HepG2 (cell line): ENCODE data around the gene NTMT1. TPM values are rescaled to one million over a fixed set of nuclear protein-coding genes. Genes with fewer than 3 reads are reported as not detected.
A peak's percentile ranks its signal among the peaks of the same experiment; 100 is the strongest.

Experiments used
- CREM ChIP-seq, 2 experiments: sonication (generic) in 1 of 2; formaldehyde crosslinking in 1 of 2; IDR thresholded peaks; 2 replicates each; pipeline versions ENCODE4 v1.4.0 to v1.6.1; 2016 to 2020; ENCODE audit warnings: antibody characterized with exemption in 1 of 2, mild to moderate bottlenecking in 1 of 2, missing genetic modification reagents in 1 of 2
- HDAC1 ChIP-seq: sonication (generic); formaldehyde crosslinking; IDR thresholded peaks from 2 replicates; pipeline ENCODE4 v1.5.1; 2020; ENCODE audit warnings: mild to moderate bottlenecking, missing genetic modification reagents
- KDM5B ChIP-seq: sonication (generic); formaldehyde crosslinking; IDR thresholded peaks from 2 replicates; pipeline ENCODE4 v1.4.0; 2020; ENCODE audit warnings: missing genetic modification reagents, mild to moderate bottlenecking, borderline replicate concordance
- PAX8 ChIP-seq: sonication (generic); formaldehyde crosslinking; IDR thresholded peaks from 2 replicates; pipeline ENCODE4 v1.8.0; 2022; ENCODE audit warnings: mild to moderate bottlenecking, missing genetic modification reagents, borderline replicate concordance
- RXRB ChIP-seq: IDR thresholded peaks from 2 replicates; pipeline ENCODE4 v1.6.1; 2016; ENCODE audit warnings: borderline replicate concordance, missing genetic modification reagents, missing compliant biosample characterization
- STAG1 ChIP-seq: sonication (generic); formaldehyde crosslinking; IDR thresholded peaks from 2 replicates; pipeline ENCODE4 v1.4.0; 2020; ENCODE audit warnings: missing genetic modification reagents
- ZC3H4 ChIP-seq: sonication (generic); formaldehyde crosslinking; IDR thresholded peaks from 2 replicates; pipeline ENCODE4 v1.4.0; 2020; ENCODE audit warnings: missing genetic modification reagents, borderline replicate concordance
- ZFP90 ChIP-seq: sonication (generic); formaldehyde crosslinking; IDR thresholded peaks from 2 replicates; pipeline ENCODE4 v1.8.0; 2022; ENCODE audit warnings: missing genetic modification reagents, mild to moderate bottlenecking, inconsistent platforms, borderline replicate concordance
- ZFY ChIP-seq: sonication (generic); formaldehyde crosslinking; IDR thresholded peaks from 2 replicates; pipeline ENCODE4 v1.4.0; 2020; ENCODE audit warnings: missing genetic modification reagents
- ZIK1 ChIP-seq: sonication (generic); formaldehyde crosslinking; IDR thresholded peaks from 2 replicates; pipeline ENCODE4 v1.5.0; 2020; ENCODE audit warnings: mild to moderate bottlenecking, low read depth, missing genetic modification reagents, borderline replicate concordance
- ZNF143 ChIP-seq: sonication (generic); formaldehyde crosslinking; IDR thresholded peaks from 2 replicates; pipeline ENCODE4 v1.4.0; 2020; ENCODE audit warnings: missing genetic modification reagents
- ZNF263 ChIP-seq: sonication (generic); formaldehyde crosslinking; IDR thresholded peaks from 2 replicates; pipeline ENCODE4 v1.4.0; 2020; ENCODE audit warnings: missing genetic modification reagents
- ZNF687 ChIP-seq: sonication (generic); formaldehyde crosslinking; IDR thresholded peaks from 2 replicates; pipeline ENCODE4 v1.5.1; 2020; ENCODE audit warnings: mild to moderate bottlenecking, missing genetic modification reagents, moderate library complexity
- ZNF777 ChIP-seq: sonication (generic); formaldehyde crosslinking; IDR thresholded peaks from 2 replicates; pipeline ENCODE4 v1.4.0; 2020; ENCODE audit warnings: missing genetic modification reagents
- ZNF800 ChIP-seq: sonication (generic); formaldehyde crosslinking; IDR thresholded peaks from 2 replicates; pipeline ENCODE4 v1.4.0; 2020; ENCODE audit warnings: missing genetic modification reagents
- polyA plus RNA-seq, 8 experiments: library from polyadenylated mRNA; depleted of rRNA in 3 of 8; stranded (reverse) in 7 of 8; unstranded in 1 of 8; fragments of >200 nt; fragmentation: Illumina TruSeq in 4 of 8; extraction: Trizol in 4 of 8; gene quantifications; 2 replicates each; pipeline versions ENCODE4 v1.2.1 to v1.2.3, GENCODE V29; 2011 to 2016; ENCODE audit warnings: low read depth in 4 of 8, missing spikeins in 1 of 8, mixed read lengths in 1 of 8; ENCODE audit not compliant: insufficient read depth in 1 of 8
- total RNA-seq, 5 experiments: library from RNA; depleted of rRNA; stranded (reverse); fragments of >200 nt; fragmentation: Illumina TruSeq; extraction: Trizol; gene quantifications; 2 replicates each; pipeline ENCODE4 v1.2.3, GENCODE V29; 2016; ENCODE audit warnings: low read depth in 1 of 5
- TF ChIP-seq, protein P1 (sequence below): sonication (generic); formaldehyde crosslinking; IDR thresholded peaks from 2 replicates; pipeline ENCODE4 v1.4.0; 2020; ENCODE audit warnings: missing genetic modification reagents

Gene NTMT1
- total and polyA plus RNA-seq, 2 of the 13 experiments (the other 11 are each of a cell fraction or from before 2014, with no cell fraction given) = 49.1 to 53.8 TPM

GRCh38 chr9:129626625-129627284, 792 bp downstream of the NTMT1 start (continued):
- TF ChIP-seq PAX8 (CRISPR knock-in tag) (no peak), ZC3H4 (CRISPR knock-in tag) (peak; percentile 26; the same call in 1 of the 2 replicates), RXRB (CRISPR knock-in tag) (peak; percentile 38; the same call in 1 of the 2 replicates), KDM5B (CRISPR knock-in tag) (peak; percentile 37; the same call in 1 of the 2 replicates), ZNF687 (CRISPR knock-in tag) (peak; percentile 79), ZFP90 (CRISPR knock-in tag) (peak; percentile 42; the same call in 1 of the 2 replicates), ZNF800 (0 out of 2 replicates have a peak, but pooled peaks have one; percentile 23), ZFY (peak; percentile 46), STAG1 (CRISPR knock-in tag) (0 out of 2 replicates have a peak, but pooled peaks have one; percentile 7), HDAC1 (CRISPR knock-in tag) (peak; percentile 11; the same call in 1 of the 2 replicates), ZIK1 (CRISPR knock-in tag) (0 out of 2 replicates have a peak, but pooled peaks have one; percentile 13), ZNF777 (CRISPR knock-in tag) (0 out of 2 replicates have a peak, but pooled peaks have one; percentile 33), ZNF143 (CRISPR knock-in tag) (peak; percentile 71), CREM (IDR thresholded peaks at IDR 0.05) (peak; percentile 40; the same call in 1 of the 2 replicates), CREM (CRISPR knock-in tag; IDR thresholded peaks at IDR 0.05) (no peak), ZNF263 (CRISPR knock-in tag) (0 out of 2 replicates have a peak, but pooled peaks have one; percentile 44)
- TF ChIP-seq, protein P1, sequence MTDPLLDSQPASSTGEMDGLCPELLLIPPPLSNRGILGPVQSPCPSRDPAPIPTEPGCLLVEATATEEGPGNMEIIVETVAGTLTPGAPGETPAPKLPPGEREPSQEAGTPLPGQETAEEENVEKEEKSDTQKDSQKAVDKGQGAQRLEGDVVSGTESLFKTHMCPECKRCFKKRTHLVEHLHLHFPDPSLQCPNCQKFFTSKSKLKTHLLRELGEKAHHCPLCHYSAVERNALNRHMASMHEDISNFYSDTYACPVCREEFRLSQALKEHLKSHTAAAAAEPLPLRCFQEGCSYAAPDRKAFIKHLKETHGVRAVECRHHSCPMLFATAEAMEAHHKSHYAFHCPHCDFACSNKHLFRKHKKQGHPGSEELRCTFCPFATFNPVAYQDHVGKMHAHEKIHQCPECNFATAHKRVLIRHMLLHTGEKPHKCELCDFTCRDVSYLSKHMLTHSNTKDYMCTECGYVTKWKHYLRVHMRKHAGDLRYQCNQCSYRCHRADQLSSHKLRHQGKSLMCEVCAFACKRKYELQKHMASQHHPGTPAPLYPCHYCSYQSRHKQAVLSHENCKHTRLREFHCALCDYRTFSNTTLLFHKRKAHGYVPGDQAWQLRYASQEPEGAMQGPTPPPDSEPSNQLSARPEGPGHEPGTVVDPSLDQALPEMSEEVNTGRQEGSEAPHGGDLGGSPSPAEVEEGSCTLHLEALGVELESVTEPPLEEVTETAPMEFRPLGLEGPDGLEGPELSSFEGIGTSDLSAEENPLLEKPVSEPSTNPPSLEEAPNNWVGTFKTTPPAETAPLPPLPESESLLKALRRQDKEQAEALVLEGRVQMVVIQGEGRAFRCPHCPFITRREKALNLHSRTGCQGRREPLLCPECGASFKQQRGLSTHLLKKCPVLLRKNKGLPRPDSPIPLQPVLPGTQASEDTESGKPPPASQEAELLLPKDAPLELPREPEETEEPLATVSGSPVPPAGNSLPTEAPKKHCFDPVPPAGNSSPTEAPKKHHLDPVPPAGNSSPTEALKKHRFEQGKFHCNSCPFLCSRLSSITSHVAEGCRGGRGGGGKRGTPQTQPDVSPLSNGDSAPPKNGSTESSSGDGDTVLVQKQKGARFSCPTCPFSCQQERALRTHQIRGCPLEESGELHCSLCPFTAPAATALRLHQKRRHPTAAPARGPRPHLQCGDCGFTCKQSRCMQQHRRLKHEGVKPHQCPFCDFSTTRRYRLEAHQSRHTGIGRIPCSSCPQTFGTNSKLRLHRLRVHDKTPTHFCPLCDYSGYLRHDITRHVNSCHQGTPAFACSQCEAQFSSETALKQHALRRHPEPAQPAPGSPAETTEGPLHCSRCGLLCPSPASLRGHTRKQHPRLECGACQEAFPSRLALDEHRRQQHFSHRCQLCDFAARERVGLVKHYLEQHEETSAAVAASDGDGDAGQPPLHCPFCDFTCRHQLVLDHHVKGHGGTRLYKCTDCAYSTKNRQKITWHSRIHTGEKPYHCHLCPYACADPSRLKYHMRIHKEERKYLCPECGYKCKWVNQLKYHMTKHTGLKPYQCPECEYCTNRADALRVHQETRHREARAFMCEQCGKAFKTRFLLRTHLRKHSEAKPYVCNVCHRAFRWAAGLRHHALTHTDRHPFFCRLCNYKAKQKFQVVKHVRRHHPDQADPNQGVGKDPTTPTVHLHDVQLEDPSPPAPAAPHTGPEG = peak; percentile 83
